H9 (cell line): ENCODE data around the gene HSPA1L. TPM values are rescaled to one million over a fixed set of nuclear protein-coding genes. Genes with fewer than 3 reads are reported as not detected.
A peak's percentile ranks its signal among the peaks of the same experiment; 100 is the strongest.

Experiments
- DNase-seq: peaks from one replicate; pipeline ENCODE4 v3.0.0-alpha.2; 2017
- H2AFZ ChIP-seq: one replicate; pipeline ENCODE4 v1.6.1; 2013; ENCODE audit warnings: mild to moderate bottlenecking, low read length, control low read depth, moderate library complexity
- H2AK5ac ChIP-seq: 2 replicates; pipeline ENCODE4 v1.6.1; 2013; ENCODE audit warnings: low read length, control low read depth, mixed read lengths; ENCODE audit not compliant: insufficient read length
- H2BK120ac ChIP-seq: one replicate; pipeline ENCODE4 v1.6.1; 2013; ENCODE audit warnings: low read depth, mild to moderate bottlenecking, low read length, control low read depth, inconsistent platforms; ENCODE audit not compliant: poor library complexity, severe bottlenecking
- H2BK12ac ChIP-seq: 2 replicates; pipeline ENCODE4 v1.6.1; 2013; ENCODE audit warnings: low read length, control low read depth, mixed read lengths, low read depth; ENCODE audit not compliant: insufficient read length
- H2BK15ac ChIP-seq: 2 replicates; pipeline ENCODE4 v1.6.1; 2013; ENCODE audit warnings: low read depth, low read length, control low read depth
- H2BK20ac ChIP-seq: one replicate; pipeline ENCODE4 v1.6.1; 2013; ENCODE audit warnings: low read depth, mild to moderate bottlenecking, low read length, control low read depth, inconsistent platforms; ENCODE audit not compliant: poor library complexity, severe bottlenecking
- H2BK5ac ChIP-seq: 2 replicates; pipeline ENCODE4 v1.6.1; 2013; ENCODE audit warnings: low read length, control low read depth, mixed read lengths; ENCODE audit not compliant: insufficient read length
- H3K14ac ChIP-seq: 2 replicates; pipeline ENCODE4 v1.6.1; 2013; ENCODE audit warnings: low read length, control low read depth; ENCODE audit not compliant: insufficient read depth
- H3K18ac ChIP-seq: 2 replicates; pipeline ENCODE4 v1.6.1; 2013; ENCODE audit warnings: low read depth, mild to moderate bottlenecking, mixed read lengths, low read length, control low read depth; ENCODE audit not compliant: insufficient read length
- H3K23ac ChIP-seq: 2 replicates; pipeline ENCODE4 v1.6.1; 2013; ENCODE audit warnings: low read length, control low read depth, mixed read lengths, low read depth; ENCODE audit not compliant: insufficient read length
- H3K23me2 ChIP-seq: 2 replicates; pipeline ENCODE4 v1.6.1; 2013; ENCODE audit warnings: low read depth, mild to moderate bottlenecking, mixed read lengths, low read length, control low read depth; ENCODE audit not compliant: insufficient read length, poor library complexity, severe bottlenecking
- H3K27ac ChIP-seq: 2 replicates; pipeline ENCODE4 v1.5.1; 2013; ENCODE audit warnings: low read length, control low read depth, mixed read lengths, low read depth; ENCODE audit not compliant: insufficient read length
- H3K27me3 ChIP-seq: 2 replicates; pipeline ENCODE4 v1.6.1; 2013; ENCODE audit warnings: low read length, control low read depth, inconsistent platforms; ENCODE audit not compliant: insufficient read depth
- H3K4ac ChIP-seq: 2 replicates; pipeline ENCODE4 v1.6.1; 2013; ENCODE audit warnings: low read depth, mild to moderate bottlenecking, control low read depth, inconsistent platforms, low read length, moderate library complexity
- H3K4me1 ChIP-seq: 2 replicates; pipeline ENCODE4 v1.6.1; 2013; ENCODE audit warnings: low read length, control low read depth, inconsistent platforms; ENCODE audit not compliant: insufficient read depth
- H3K4me2 ChIP-seq: 2 replicates; pipeline ENCODE4 v1.6.1; 2013; ENCODE audit warnings: low read length, control low read depth, mixed read lengths; ENCODE audit not compliant: insufficient read length, insufficient read depth
- H3K56ac ChIP-seq: 2 replicates; pipeline ENCODE4 v1.6.1; 2013; ENCODE audit warnings: low read depth, mild to moderate bottlenecking, mixed read lengths, low read length, control low read depth; ENCODE audit not compliant: insufficient read length
- H3K79me1 ChIP-seq: 2 replicates; pipeline ENCODE4 v1.6.1; 2013; ENCODE audit warnings: low read depth, mild to moderate bottlenecking, moderate library complexity, low read length, control low read depth, inconsistent platforms; ENCODE audit not compliant: insufficient read depth, poor library complexity, severe bottlenecking
- H3K79me2 ChIP-seq: 2 replicates; pipeline ENCODE4 v1.6.1; 2013; ENCODE audit warnings: low read length, control low read depth, inconsistent platforms; ENCODE audit not compliant: insufficient read depth
- H3K9ac ChIP-seq: 2 replicates; pipeline ENCODE4 v1.6.1; 2013; ENCODE audit warnings: low read length, control low read depth, mixed read lengths; ENCODE audit not compliant: insufficient read length; ENCODE audit errors: extremely low read depth
- H3K9me3 ChIP-seq: one replicate; pipeline ENCODE4 v1.6.1; 2013; ENCODE audit warnings: low read depth, low read length, inconsistent platforms; ENCODE audit not compliant: control insufficient read depth
- H3T11ph ChIP-seq: one replicate; pipeline ENCODE4 v1.6.1; 2013; ENCODE audit warnings: mild to moderate bottlenecking, low read length, control low read depth, inconsistent platforms
- H4K20me1 ChIP-seq: one replicate; pipeline ENCODE4 v1.6.1; 2013; ENCODE audit not compliant: control insufficient read depth, insufficient read length, insufficient read depth
- H4K5ac ChIP-seq: 2 replicates; pipeline ENCODE4 v1.6.1; 2013; ENCODE audit warnings: low read depth, mild to moderate bottlenecking, mixed read lengths, low read length, control low read depth; ENCODE audit not compliant: insufficient read length
- H4K8ac ChIP-seq: replicated peaks from 2 replicates; pipeline ENCODE4 v1.6.1; 2013; ENCODE audit warnings: low read length, control low read depth, mixed read lengths, low read depth; ENCODE audit not compliant: insufficient read length
- H4K91ac ChIP-seq: 2 replicates; pipeline ENCODE4 v1.6.1; 2013; ENCODE audit warnings: low read depth, mild to moderate bottlenecking, moderate library complexity, mixed read lengths, low read length, control low read depth; ENCODE audit not compliant: insufficient read length
- H3K27ac Mint-ChIP-seq, 3 experiments: 2 replicates in 2 of 3; 3 replicates in 1 of 3; pipeline ENCODE4 v1.8.0; 2020 to 2021; ENCODE audit warnings: mixed read lengths in 3 of 3, mild to moderate bottlenecking in 1 of 3, moderate library complexity in 1 of 3
- H3K27me3 Mint-ChIP-seq: 2 replicates; pipeline ENCODE4 v1.8.0; 2021; ENCODE audit warnings: low read depth, mild to moderate bottlenecking, moderate library complexity, mixed read lengths
- H3K36me3 Mint-ChIP-seq, 3 experiments: 2 replicates in 2 of 3; 3 replicates in 1 of 3; pipeline ENCODE4 v1.8.0; 2020 to 2021; ENCODE audit warnings: low read depth in 3 of 3, mixed read lengths in 3 of 3; ENCODE audit not compliant: insufficient read depth in 1 of 3
- H3K4me1 Mint-ChIP-seq, 2 experiments: 2 replicates each; pipeline ENCODE4 v1.8.0; 2020; ENCODE audit warnings: mixed read lengths in 2 of 2
- H3K4me3 Mint-ChIP-seq, 2 experiments: 2 replicates in 1 of 2; 3 replicates in 1 of 2; pipeline ENCODE4 v1.8.0; 2020 to 2021; ENCODE audit warnings: mild to moderate bottlenecking in 2 of 2, mixed read lengths in 2 of 2, moderate library complexity in 1 of 2
- H3K9me3 Mint-ChIP-seq, 2 experiments: 2 replicates in 1 of 2; 3 replicates in 1 of 2; pipeline ENCODE4 v1.8.0; 2020; ENCODE audit warnings: mild to moderate bottlenecking in 2 of 2, mixed read lengths in 2 of 2, moderate library complexity in 1 of 2
- CTCF ChIP-seq: fragments of 200-600 bp; sonication (generic); conservative IDR thresholded peaks from 3 replicates; pipeline ENCODE4 v1.8.0; 2021; ENCODE audit warnings: antibody characterized with exemption, mild to moderate bottlenecking
- WGBS: extraction: QIAGEN DNeasy Blood & Tissue Kit; methylation state at CpG from one replicate; pipeline ENCODE4 v1.1.7; 2013; ENCODE audit warnings: missing lambda C conversion rate, low lambda C conversion rate, mixed read lengths; ENCODE audit not compliant: insufficient read length; ENCODE audit errors: extremely low coverage; 5-methylcytosine and 5-hydroxymethylcytosine counted together
- total RNA-seq: library from RNA; stranded (reverse); gene quantifications from 2 replicates; pipeline ENCODE4 v1.2.1, GENCODE V29; 2021

Gene HSPA1L
- total RNA-seq, 1 experiment from 2014 or later, result 2.5 TPM

- Histone ChIP-seq H3K9ac (no peak overlapping the region), H4K91ac (no peak overlapping the region), H3K23ac (no peak overlapping the region), H3K4me2 (no peak overlapping the region), H3T11ph (no peak overlapping the region), H3K56ac (no peak overlapping the region), H4K20me1 (peaks cover 2% of the 10 kb centered on the region), H2AFZ (no peak overlapping the region), H2BK12ac (no peak overlapping the region), H2BK15ac (no peak overlapping the region), H2BK5ac (no peak overlapping the region), H3K4ac (no peak overlapping the region), H2BK120ac (no peak overlapping the region), H3K79me1 (no peaks in the 10 kb centered on the region), H2AK5ac (no peak overlapping the region), H4K5ac (no peak overlapping the region), H3K14ac (no peak overlapping the region), H3K18ac (no peak overlapping the region), H3K27ac (no peak overlapping the region), H3K9me3 (no peaks in the 10 kb centered on the region), H3K79me2 (no peaks in the 10 kb centered on the region), H2BK20ac (no peak overlapping the region), H3K4me1 (no peaks in the 10 kb centered on the region), H4K8ac (no peak overlapping the region), H3K23me2 (no peaks in the 10 kb centered on the region), H3K27me3 (no peaks in the 10 kb centered on the region)
- Mint-ChIP-seq H3K4me1 (no peaks in the 10 kb centered on the region), H3K36me3 (peaks cover 15 to 22% (median 18%) of the 10 kb centered on the region in 3 experiments; a peak in 6 of 7 replicates), H3K9me3 (no peaks in the 10 kb centered on the region), H3K27me3 (no peaks in the 10 kb centered on the region), H3K4me3 (no peak overlapping the region), H3K27ac (peak overlapping the region in 1 of 3 experiments; percentile 78; a peak in 2 of 7 replicates)
- no CpG with 5 or more reads among the region's 3 CpGs for WGBS
- TF ChIP-seq CTCF, result no peak
- no peak for DNase-seq
These were observed 29.4 kb upstream of the HSPA1L start for GRCh38 chr6:31844507-31844906.
